ENCODE measurements around the gene FBP2.

- TF ChIP-seq CTCF (IDR thresholded peaks at IDR 0.05) (no peak), EZH2 (IDR thresholded peaks at IDR 0.05; ENCODE audit: borderline replicate concordance, insufficient read depth, low read depth, low read length, poor library complexity, severe bottlenecking) (no peak)
These were observed 26.4 kb downstream of the FBP2 start for GRCh38 chr9:94567271-94567670.

All from B cell (primary cell).